ENCODE measurements around the gene EVI5L.

EVI5L gene

DNA sequence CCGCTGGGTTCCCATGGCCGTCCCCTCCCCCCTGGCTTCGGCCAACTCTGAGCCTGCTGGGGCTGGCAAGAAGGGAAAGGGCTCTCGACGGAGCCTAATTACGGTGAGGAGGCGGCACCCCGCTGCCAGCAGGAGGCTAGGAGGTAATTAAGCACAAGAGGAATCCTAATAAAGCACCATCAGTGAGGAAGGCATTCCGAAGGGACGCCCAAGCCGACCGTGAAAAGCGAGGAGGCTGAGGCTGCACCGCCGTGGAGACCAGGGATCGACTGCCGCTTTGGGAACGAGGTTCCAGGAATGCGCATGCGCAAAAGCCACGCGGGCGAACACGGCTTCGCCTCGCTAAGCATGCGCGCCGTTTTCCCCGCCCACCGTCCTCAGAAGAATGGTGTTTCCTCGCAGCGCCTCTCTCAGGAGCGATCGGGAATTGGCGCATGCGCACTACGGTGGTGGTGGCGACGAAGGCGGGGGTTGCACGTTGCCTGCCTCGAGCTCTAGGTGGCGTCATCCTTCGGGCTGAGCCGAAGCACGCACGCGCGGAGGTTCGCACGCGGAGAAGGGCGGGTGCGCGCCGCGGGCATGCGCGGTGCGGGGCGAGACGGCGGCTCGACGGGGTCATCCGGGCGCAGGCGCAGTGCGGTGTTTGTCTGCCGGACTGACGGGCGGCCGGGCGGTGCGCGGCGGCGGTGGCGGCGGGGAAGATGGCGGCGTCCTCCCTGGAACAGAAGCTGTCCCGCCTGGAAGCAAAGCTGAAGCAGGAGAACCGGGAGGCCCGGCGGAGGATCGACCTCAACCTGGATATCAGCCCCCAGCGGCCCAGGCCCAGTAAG is 73.4 kb downstream of the EVI5L start, which contains the start of gene MAP2K7:
TSS of gene MAP2K7 (plus strand) at position 634 of the 830 bp plus-strand sequence. CDS start at position 702, 68 bp downstream.
- DNase-seq: peak; percentile 94

DNA sequence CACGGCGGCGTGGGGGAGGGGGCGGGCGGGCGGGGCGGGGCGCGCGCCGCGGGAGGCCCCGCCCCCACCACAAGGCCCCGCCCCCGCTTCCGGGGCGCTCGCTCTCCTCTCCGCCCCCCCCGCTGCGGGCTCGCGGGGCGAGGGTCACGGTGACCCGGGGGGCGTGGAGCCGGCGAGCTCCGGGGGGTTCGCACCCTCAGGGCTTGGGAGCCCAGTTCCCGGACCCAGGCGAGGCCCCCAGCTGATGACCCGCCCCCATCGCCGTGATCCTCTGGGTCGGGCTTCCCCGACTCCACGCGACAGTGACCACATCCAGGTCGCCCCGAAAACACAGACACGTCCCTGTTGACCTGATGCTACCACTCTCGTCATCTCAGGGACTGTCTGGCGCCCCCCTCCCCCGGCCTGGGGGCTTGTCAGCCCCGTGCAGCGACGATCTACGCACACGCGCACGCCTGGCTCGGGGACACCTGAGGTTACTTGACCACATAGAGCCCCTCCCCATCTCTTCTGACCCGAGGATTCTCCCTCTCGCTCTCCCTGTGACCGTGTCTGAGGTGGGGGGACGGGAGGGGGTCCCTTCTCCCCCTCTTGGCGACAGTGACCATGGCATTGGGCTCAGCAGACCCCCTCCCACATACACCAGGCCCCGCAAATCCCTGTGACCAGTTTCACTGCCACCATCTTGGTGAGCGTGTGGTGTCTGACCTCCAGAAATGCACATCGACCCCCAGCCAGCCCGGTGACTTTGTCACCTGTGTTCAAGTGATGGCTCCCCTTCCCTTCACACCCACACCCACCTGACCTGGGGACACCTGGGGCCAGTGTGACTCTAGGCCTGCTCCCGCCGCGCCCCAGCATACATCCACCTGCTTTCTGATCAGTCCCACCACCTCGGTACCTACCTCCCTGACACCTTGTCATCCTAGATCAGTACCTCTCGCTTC is 74.3 kb downstream of the EVI5L start:
- no peak for DNase-seq

- DNase-seq: no peak
These were observed 75.2 kb downstream of the EVI5L start for GRCh38 chr19:7905268-7905667.

GRCh38 chr19:7905859-7906258 is 75.8 kb downstream of the EVI5L start:
- no peak for DNase-seq

DNA sequence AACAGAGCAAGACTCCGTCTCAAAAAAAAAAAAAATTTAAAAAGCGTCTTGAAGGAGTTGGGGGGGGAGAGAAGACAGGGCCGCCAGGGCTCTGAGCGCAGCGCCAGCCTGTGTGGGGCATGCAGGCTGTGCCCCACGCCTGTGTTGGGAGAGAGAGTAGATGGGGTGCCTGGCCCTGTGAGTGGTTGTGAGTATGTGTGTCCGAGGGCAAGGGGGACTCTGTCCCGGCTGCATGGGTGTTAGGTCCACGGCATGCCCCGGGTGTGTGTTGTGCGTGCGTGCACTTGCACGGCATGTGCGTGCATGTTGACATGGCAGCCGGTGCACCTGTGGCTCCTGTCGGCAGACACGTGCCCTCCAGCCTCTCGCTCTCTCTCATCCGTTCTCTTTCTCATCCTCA is 77.1 kb downstream of the EVI5L start:
- no peak for DNase-seq

DNA sequence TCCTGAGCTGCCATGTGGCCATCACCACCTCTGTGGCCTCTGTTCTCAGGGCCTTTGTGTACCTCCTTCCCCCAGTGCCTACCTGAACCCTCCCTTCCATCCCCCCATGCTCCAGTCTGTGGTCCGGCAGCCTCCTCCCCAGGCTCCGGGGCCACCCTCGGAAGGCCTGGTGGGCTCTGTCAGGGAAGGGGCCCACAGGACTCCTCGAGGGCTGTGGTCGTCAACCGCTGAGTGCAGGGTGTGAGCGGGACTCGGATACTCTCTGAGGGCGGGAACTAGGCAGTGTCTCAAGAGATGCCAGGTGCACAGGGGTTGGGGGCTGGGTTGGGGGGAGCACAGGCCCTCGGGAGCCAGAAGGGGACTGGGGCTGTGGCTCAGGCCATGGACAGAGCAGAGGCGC is 77.5 kb downstream of the EVI5L start:
- no peak for DNase-seq

GRCh38 chr19:7908078-7908699 is 78.2 kb downstream of the EVI5L start:
- DNase-seq: no peak

- DNase-seq: no peak
These were observed 78.9 kb downstream of the EVI5L start for GRCh38 chr19:7908742-7909461.

- no peak for DNase-seq
These were observed 79.6 kb downstream of the EVI5L start for GRCh38 chr19:7909471-7910067.

DNA sequence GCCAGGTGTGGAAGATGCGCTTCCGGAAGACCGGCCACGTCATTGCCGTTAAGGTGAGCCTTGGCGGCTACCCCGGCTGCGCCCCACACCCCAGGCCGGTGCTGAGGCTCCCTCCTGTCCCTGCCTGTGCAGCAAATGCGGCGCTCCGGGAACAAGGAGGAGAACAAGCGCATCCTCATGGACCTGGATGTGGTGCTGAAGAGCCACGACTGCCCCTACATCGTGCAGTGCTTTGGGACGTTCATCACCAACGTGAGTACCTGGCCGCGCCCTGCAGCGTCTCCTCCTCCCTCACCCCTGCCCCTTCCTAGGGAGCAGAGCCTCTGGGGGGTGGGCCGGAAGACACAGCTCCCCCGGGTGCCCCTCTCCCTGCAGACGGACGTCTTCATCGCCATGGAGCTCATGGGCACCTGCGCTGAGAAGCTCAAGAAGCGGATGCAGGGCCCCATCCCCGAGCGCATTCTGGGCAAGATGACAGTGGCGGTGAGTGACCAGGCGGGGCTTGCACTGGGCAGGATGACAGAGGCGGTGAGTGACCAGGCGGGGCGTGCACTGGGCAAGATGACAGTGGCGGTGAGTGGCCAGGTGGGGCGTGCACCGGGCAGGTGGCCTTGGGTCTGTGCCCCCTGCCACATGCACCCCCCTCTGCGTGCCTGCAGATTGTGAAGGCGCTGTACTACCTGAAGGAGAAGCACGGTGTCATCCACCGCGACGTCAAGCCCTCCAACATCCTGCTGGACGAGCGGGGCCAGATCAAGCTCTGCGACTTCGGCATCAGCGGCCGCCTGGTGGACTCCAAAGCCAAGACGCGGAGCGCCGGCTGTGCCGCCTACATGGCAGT is 80.5 kb downstream of the EVI5L start:
- no peak for DNase-seq

DNA sequence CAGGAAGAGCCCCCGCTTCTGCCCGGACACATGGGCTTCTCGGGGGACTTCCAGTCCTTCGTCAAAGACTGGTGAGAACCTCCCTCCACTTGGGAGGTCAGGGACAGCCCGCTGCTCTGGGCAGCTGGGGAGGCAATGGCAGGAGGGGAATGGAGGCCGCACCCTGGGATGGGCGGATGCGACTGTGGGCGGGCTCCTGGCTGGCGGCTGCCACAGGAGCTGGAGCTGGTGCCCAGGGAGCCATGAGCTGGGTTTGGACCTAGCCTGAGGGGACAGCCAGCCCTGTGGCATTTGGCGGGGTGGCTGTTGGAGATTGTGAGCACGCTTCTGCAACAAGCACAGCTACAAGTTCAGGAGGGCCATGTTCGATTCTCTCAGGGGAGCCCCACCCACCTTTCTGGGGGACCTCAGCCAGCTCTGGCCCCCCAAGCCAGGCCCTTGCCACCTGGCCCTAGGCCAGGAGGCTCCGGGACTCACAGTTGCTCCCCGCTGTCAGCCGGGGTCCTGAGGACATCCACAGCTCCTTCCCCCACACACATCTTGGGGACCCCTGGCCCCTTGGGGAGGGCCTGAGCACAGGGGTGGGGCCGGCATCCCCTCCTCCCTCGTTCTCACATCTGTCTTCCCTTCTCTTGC is 81.6 kb downstream of the EVI5L start:
- no peak for DNase-seq

DNA sequence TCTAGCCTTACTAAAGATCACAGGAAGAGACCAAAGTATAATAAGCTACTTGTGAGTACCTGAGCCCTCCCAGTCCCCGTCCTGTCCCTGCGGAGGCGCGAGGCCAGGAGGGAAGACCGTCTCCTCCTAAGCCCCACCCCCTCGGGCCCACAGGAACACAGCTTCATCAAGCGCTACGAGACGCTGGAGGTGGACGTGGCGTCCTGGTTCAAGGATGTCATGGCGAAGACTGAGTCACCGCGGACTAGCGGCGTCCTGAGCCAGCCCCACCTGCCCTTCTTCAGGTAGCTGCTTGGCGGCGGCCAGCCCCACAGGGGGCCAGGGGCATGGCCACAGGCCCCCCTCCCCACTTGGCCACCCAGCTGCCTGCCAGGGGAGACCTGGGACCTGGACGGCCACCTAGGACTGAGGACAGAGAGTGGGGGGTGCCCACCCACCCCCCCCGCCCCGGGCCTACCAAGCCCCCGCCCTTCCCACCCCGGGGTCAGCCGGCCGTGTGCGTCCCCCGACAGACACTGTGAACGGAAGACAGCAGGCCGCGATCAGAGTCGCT is 82.2 kb downstream of the EVI5L start:
- DNase-seq: no peak

GRCh38 chr19:7912697-7913564 is 82.9 kb downstream of the EVI5L start:
- no peak for DNase-seq

- DNase-seq: no peak
These were observed 83.6 kb downstream of the EVI5L start for GRCh38 chr19:7913652-7914051.

DNA sequence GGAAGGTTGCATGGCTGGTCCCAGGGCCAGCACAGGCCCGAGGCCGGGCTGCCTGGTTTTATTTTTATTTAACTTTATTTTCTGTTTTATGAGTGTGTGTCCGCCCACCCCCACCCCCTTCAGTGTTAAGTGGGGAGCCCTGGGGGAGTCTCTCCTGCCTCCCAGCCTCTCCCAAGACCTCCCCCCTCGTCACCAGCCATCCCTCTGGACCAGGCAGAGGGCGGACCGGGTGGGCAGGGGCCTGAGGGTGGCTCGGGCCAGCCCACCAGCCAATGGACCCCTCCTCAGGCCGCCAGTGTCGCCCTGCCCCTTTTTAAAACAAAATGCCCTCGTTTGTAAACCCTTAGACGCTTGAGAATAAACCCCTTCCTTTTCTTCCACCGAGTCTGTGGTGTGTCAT is 84.1 kb downstream of the EVI5L start:
- no peak for DNase-seq

Measured in GF-D8 (cell line).